K562 (cell line): ENCODE data around the gene PKD2. TPM values are rescaled to one million over a fixed set of nuclear protein-coding genes. Genes with fewer than 3 reads are reported as not detected.

Experiments used
- ATAC-seq: fragments of 200-7000 bp; cut with Tn5 transposase; 3 replicates; pipeline ENCODE4 v1.9.1; 2020; ENCODE audit warnings: moderate library complexity
- BruUV-seq: library from RNA; stranded (reverse); fragments of 400-500 nt; replicated peaks from 2 replicates; lab custom pipeline; 2021; lab: Mats Ljungman, UMichigan
- CTCF ChIA-PET: fragments of 300-600 bp; formaldehyde crosslinking; extraction: SDS; loops from one replicate; lab custom pipeline; 2021; ENCODE audit warnings: low intra/inter-chr PET ratio; lab: Yijun Ruan, JAX
- POLR2A ChIA-PET: fragments of 300-600, 350-650 bp; sonication (Branson Sonifier 250); formaldehyde crosslinking; extraction: SDS; loops from one replicate; lab custom pipeline; 2021; ENCODE audit warnings: antibody characterized with exemption, inconsistent platforms; lab: Yijun Ruan, JAX
- DNase-seq, 4 experiments: peaks; one replicate each; pipeline versions ENCODE4 v3.0.0 to v3.0.0-alpha.2; 2011 to 2018; ENCODE audit warnings: low spot score in 3 of 4, mixed read lengths in 3 of 4; ENCODE audit errors: extremely low read depth in 1 of 4
- FAIRE-seq: peaks from 2 replicates; lab custom pipeline; 2011; peaks lifted over from hg19 to GRCh38; lab: Jason Lieb, UNC
- H2AFZ ChIP-seq: 2 replicates; pipeline ENCODE4 v1.6.0; 2011; ENCODE audit warnings: low read depth, low read length, control low read depth, inconsistent platforms
- H3K27ac ChIP-seq: fragments of 200-600 bp; 3 replicates; pipeline ENCODE4 v1.8.0; 2011; ENCODE audit warnings: low read depth, mild to moderate bottlenecking, control low read depth, inconsistent platforms, low read length, moderate library complexity, mixed read lengths; ENCODE audit errors: extremely low read depth
- H3K27me3 ChIP-seq, 2 experiments: fragments of 300-600 bp in 1 of 2; 2 replicates in 1 of 2; 3 replicates in 1 of 2; pipeline versions ENCODE4 v1.6.0 to v1.8.0; 2011; ENCODE audit warnings: inconsistent platforms in 2 of 2, low read length in 2 of 2, mild to moderate bottlenecking in 1 of 2, mixed read lengths in 1 of 2, moderate library complexity in 1 of 2; ENCODE audit not compliant: control insufficient read depth in 2 of 2, insufficient read depth in 2 of 2
- H3K36me3 ChIP-seq: fragments of 300-600 bp; 3 replicates; pipeline ENCODE4 v1.8.0; 2011; ENCODE audit warnings: mild to moderate bottlenecking, low read length, inconsistent platforms; ENCODE audit not compliant: control insufficient read depth, insufficient read depth
- H3K4me1 ChIP-seq, 2 experiments: fragments of 200-600 bp in 1 of 2; replicated peaks in 1 of 2; 2 replicates in 1 of 2; 3 replicates in 1 of 2; pipeline versions ENCODE4 v1.5.1 to v1.8.0; 2011; ENCODE audit warnings: inconsistent platforms in 2 of 2, low read length in 2 of 2, mild to moderate bottlenecking in 1 of 2, mixed read lengths in 1 of 2, moderate library complexity in 1 of 2; ENCODE audit not compliant: control insufficient read depth in 2 of 2, insufficient read depth in 2 of 2
- H3K4me2 ChIP-seq: 2 replicates; pipeline ENCODE4 v1.6.1; 2011; ENCODE audit warnings: low read length, control low read depth, inconsistent platforms, mixed read lengths; ENCODE audit not compliant: insufficient read depth
- H3K4me3 ChIP-seq: fragments of 200-600 bp; sonication (generic), shearing (Covaris generic); 2 replicates; pipeline ENCODE4 v1.5.1; 2016; ENCODE audit warnings: control low read depth, inconsistent platforms
- H3K79me2 ChIP-seq: fragments of 200-600 bp; 3 replicates; pipeline ENCODE4 v1.8.0; 2011; ENCODE audit warnings: low read length, inconsistent platforms; ENCODE audit not compliant: control insufficient read depth, insufficient read depth
- H3K9ac ChIP-seq, 2 experiments: 2 replicates each; pipeline versions ENCODE4 v1.6.0 to v1.6.1; 2011; ENCODE audit warnings: low read depth in 2 of 2, low read length in 2 of 2, control low read depth in 1 of 2, inconsistent platforms in 1 of 2, mild to moderate bottlenecking in 1 of 2, mixed read lengths in 1 of 2; ENCODE audit not compliant: insufficient read depth in 1 of 2
- H3K9me1 ChIP-seq: one replicate; pipeline ENCODE4 v1.6.0; 2011; ENCODE audit warnings: inconsistent platforms, mild to moderate bottlenecking, low read length, moderate library complexity; ENCODE audit not compliant: control insufficient read depth, insufficient read depth
- H3K9me3 ChIP-seq: replicated peaks from 2 replicates; pipeline ENCODE4 v1.5.1; 2011; ENCODE audit warnings: low read depth, low read length, inconsistent platforms; ENCODE audit not compliant: control insufficient read depth, insufficient read depth
- H4K20me1 ChIP-seq: replicated peaks from 2 replicates; pipeline ENCODE4 v1.6.1; 2011; ENCODE audit warnings: low read length, inconsistent platforms, mixed read lengths; ENCODE audit not compliant: control insufficient read depth, insufficient read depth
- DPF2 ChIP-seq: fragments of 450-650 bp; IDR thresholded peaks from 2 replicates; pipeline ENCODE4 v1.6.1; 2016
- FOXJ2 ChIP-seq: fragments of 200-800 bp; sonication (Bioruptor generic); IDR thresholded peaks from 2 replicates; pipeline ENCODE4 v1.6.1; 2016; ENCODE audit warnings: missing genetic modification characterization, missing compliant biosample characterization
- FOXK2 ChIP-seq, 2 experiments: fragments of 450-650 bp; IDR thresholded peaks in 1 of 2; conservative IDR thresholded peaks in 1 of 2; 2 replicates each; pipeline ENCODE4 v1.6.1; 2016; ENCODE audit warnings: low read depth in 2 of 2, mild to moderate bottlenecking in 1 of 2
- JUN ChIP-seq, 2 experiments: sonication (generic) in 1 of 2; formaldehyde crosslinking in 1 of 2; IDR thresholded peaks; 2 replicates each; pipeline versions ENCODE4 v1.6.1 to v1.8.0; 2012 to 2022; ENCODE audit warnings: borderline replicate concordance in 2 of 2, mild to moderate bottlenecking in 2 of 2, improper control_type of control experiment in 1 of 2, low read depth in 1 of 2, low read length in 1 of 2, missing genetic modification reagents in 1 of 2
- L3MBTL2 ChIP-seq: fragments of 450-650 bp; IDR thresholded peaks from 2 replicates; pipeline ENCODE4 v1.6.1; 2016; ENCODE audit warnings: mild to moderate bottlenecking, moderate library complexity
- MAFK ChIP-seq: IDR thresholded peaks from 2 replicates; pipeline ENCODE4 v1.6.1; 2011; ENCODE audit warnings: low read length, improper control_type of control experiment
- POLR2AphosphoS2 ChIP-seq: IDR thresholded peaks from 2 replicates; pipeline ENCODE4 v1.6.1; 2012; ENCODE audit warnings: low read length, improper control_type of control experiment
- SMARCC2 ChIP-seq: fragments of 450-650 bp; IDR thresholded peaks from 2 replicates; pipeline ENCODE4 v1.6.1; 2017; ENCODE audit warnings: antibody characterized with exemption, moderate library complexity, mild to moderate bottlenecking, low read depth
- ZHX1 ChIP-seq: fragments of 150-350 bp; conservative IDR thresholded peaks from 2 replicates; pipeline ENCODE4 v1.6.1; 2014; ENCODE audit warnings: low read length
- ZNF316 ChIP-seq: fragments of 450-650 bp; IDR thresholded peaks from 2 replicates; pipeline ENCODE4 v1.6.1; 2016
- ZNF384 ChIP-seq: IDR thresholded peaks from 2 replicates; pipeline ENCODE4 v1.6.1; 2012; ENCODE audit warnings: low read depth, low read length, improper control_type of control experiment
- ZNF518B ChIP-seq: fragments of 250-450 bp; sonication (Bioruptor Pico); IDR thresholded peaks from 2 replicates; pipeline ENCODE4 v1.5.0; 2021; ENCODE audit warnings: mild to moderate bottlenecking, moderate library complexity
- ZZZ3 ChIP-seq: fragments of 450-650 bp; IDR thresholded peaks from 2 replicates; pipeline ENCODE4 v1.6.1; 2016; ENCODE audit warnings: antibody characterized with exemption, mild to moderate bottlenecking, moderate library complexity
- WGBS: fragments of 100-300 bp; shearing (Covaris generic); methylation state at CpG from one replicate; pipeline ENCODE4 v1.1.6; 2016; ENCODE audit warnings: low coverage, mixed read lengths; ENCODE audit not compliant: insufficient coverage; ENCODE audit errors: missing lambda C conversion rate; 5-methylcytosine and 5-hydroxymethylcytosine counted together
- in situ Hi-C: fragments of 300-500 bp; cut with MboI; formaldehyde crosslinking; loops from 4 replicates; pipeline ENCODE4 v1.15.0; 2018; ENCODE audit warnings: inconsistent platforms, mixed read lengths
- intact Hi-C: fragments of 100-400 bp; cut with micrococcal nuclease; formaldehyde crosslinking; loops from 2 replicates; pipeline ENCODE4 v1.14.2; 2022
- polyA plus RNA-seq, 8 experiments: library from polyadenylated mRNA; depleted of rRNA in 4 of 8; stranded (reverse) in 5 of 8; unstranded in 3 of 8; fragments of >200 nt; fragmentation: Nextera tagmentation in 2 of 8; fragmentation: Illumina TruSeq in 1 of 8; extraction: Ambion mirVana in 2 of 8; extraction: Trizol in 1 of 8; gene quantifications; 2 replicates each; pipeline versions ENCODE4 v1.2.1 to v1.2.3, GENCODE V29; 2011 to 2014; ENCODE audit warnings: inconsistent platforms in 1 of 8, missing spikeins in 1 of 8
- total RNA-seq, 7 experiments: library from RNA; depleted of rRNA in 6 of 7; stranded (reverse); fragments of >200 nt in 6 of 7; fragmentation: Illumina TruSeq in 2 of 7; extraction: Trizol in 2 of 7; gene quantifications; 2 replicates each; pipeline versions ENCODE4 v1.2.1 to v1.2.3, GENCODE V29; 2011 to 2021; ENCODE audit warnings: low replicate concordance in 1 of 7

Gene PKD2
- total and polyA plus RNA-seq, 9 of the 15 experiments (the other 6 are each of a cell fraction or from before 2014, with no cell fraction given) = 0.11 to 1.2 (median 0.47) TPM

DNA sequence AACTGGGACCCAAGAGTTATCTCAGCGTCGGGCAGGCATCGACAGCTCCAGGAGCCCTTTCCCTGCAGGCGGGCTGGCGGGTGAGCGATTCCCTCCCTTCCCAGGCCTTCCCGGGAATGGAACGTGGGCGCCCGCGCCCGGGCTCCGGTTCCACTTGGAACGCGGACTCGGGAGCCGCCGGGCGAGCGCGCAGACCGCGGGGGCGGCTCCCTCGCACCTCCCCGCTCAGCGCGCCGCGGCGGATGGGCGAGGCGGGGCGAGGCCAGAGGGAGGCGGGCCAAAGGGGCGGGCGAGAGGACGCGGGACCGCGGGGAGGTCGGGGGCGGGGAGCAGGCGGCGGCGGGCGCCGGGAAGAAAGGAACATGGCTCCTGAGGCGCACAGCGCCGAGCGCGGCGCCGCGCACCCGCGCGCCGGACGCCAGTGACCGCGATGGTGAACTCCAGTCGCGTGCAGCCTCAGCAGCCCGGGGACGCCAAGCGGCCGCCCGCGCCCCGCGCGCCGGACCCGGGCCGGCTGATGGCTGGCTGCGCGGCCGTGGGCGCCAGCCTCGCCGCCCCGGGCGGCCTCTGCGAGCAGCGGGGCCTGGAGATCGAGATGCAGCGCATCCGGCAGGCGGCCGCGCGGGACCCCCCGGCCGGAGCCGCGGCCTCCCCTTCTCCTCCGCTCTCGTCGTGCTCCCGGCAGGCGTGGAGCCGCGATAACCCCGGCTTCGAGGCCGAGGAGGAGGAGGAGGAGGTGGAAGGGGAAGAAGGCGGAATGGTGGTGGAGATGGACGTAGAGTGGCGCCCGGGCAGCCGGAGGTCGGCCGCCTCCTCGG lies at the start of gene PKD2 (continued):
- no peak for TF ChIP-seq FOXK2 (conservative IDR thresholded peaks at IDR 0.05 in 1 of 2, IDR thresholded peaks at IDR 0.05 in 1 of 2; ENCODE audit: low read depth in 2 of 2)
- TF ChIP-seq L3MBTL2 = peak; percentile 88
- no peak for TF ChIP-seq ZNF384
- no peak for TF ChIP-seq ZNF518B (CRISPR knock-in tag)
- TF ChIP-seq ZZZ3 = no peak

- ChIA-PET CTCF (no interaction called here), POLR2A (no interaction called here)
- H3K9me1 ChIP-seq = no peaks in the 10 kb centered on the region
- H2AFZ ChIP-seq = no peak overlapping the region
- H3K27ac ChIP-seq = no peak overlapping the region
- WGBS = 7% methylated on average over 1 of the region's 1 CpG
- ATAC-seq (peak; percentile 77), DNase-seq (peak in 1 of 4 experiments; percentile 10), FAIRE-seq (no peak)
- H3K27me3 ChIP-seq = peaks cover 0 to 17% of the 10 kb centered on the region in 2 experiments; a peak in 2 of 5 replicates
- H3K4me2 ChIP-seq = no peak overlapping the region
- H3K4me3 ChIP-seq = no peak overlapping the region
- no peaks in the 10 kb centered on the region for H3K36me3 ChIP-seq
- BruUV-seq = no TSS peak
- in situ Hi-C loops = no loop called here
- H3K9me3 ChIP-seq = no peaks in the 10 kb centered on the region
- H4K20me1 ChIP-seq = no peaks in the 10 kb centered on the region
- H3K9ac ChIP-seq = no peak overlapping the region
- H3K4me1 ChIP-seq = peaks cover 0 to 10% of the 10 kb centered on the region in 2 experiments; a peak in 2 of 5 replicates
- H3K79me2 ChIP-seq = no peaks in the 10 kb centered on the region
- intact Hi-C loops = no loop called here
- TF ChIP-seq MAFK = peak; percentile 6; the same call in 1 of the 2 replicates
- peak; percentile 24; the same call in 1 of the 2 replicates for TF ChIP-seq JUN (IDR thresholded peaks at IDR 0.05; ENCODE audit: borderline replicate concordance, low read depth, low read length)
- TF ChIP-seq JUN (CRISPR knock-in tag; IDR thresholded peaks at IDR 0.05; ENCODE audit: borderline replicate concordance) = no peak
- TF ChIP-seq DPF2 = peak; percentile 47
- no peak for TF ChIP-seq ZHX1
- TF ChIP-seq ZNF316 = peak; percentile 54
- 0 out of 2 replicates have a peak, but pooled peaks have one; percentile 34 for TF ChIP-seq SMARCC2
- no peak for TF ChIP-seq POLR2AphosphoS2
- TF ChIP-seq FOXJ2 (tag) = 0 out of 2 replicates have a peak, but pooled peaks have one; percentile 19
Measured at GRCh38 chr4:87961993-87962392, 45.4 kb upstream of the PKD2 start.
